K562 (cell line): Measurements from ENCODE around the gene RASGRP4. TPM values are rescaled to one million over a fixed set of nuclear protein-coding genes. Genes with fewer than 3 reads are reported as not detected.

Experiments used
- ATAC-seq: fragments of 200-7000 bp; cut with Tn5 transposase; 3 replicates; pipeline ENCODE4 v1.9.1; 2020; ENCODE audit warnings: moderate library complexity
- BruUV-seq: library from RNA; stranded (reverse); fragments of 400-500 nt; replicated peaks from 2 replicates; lab custom pipeline; 2021; lab: Mats Ljungman, UMichigan
- CTCF ChIA-PET: fragments of 300-600 bp; formaldehyde crosslinking; extraction: SDS; loops from one replicate; lab custom pipeline; 2021; ENCODE audit warnings: low intra/inter-chr PET ratio; lab: Yijun Ruan, JAX
- POLR2A ChIA-PET: fragments of 300-600, 350-650 bp; sonication (Branson Sonifier 250); formaldehyde crosslinking; extraction: SDS; loops from one replicate; lab custom pipeline; 2021; ENCODE audit warnings: antibody characterized with exemption, inconsistent platforms; lab: Yijun Ruan, JAX
- DNase-seq, 4 experiments: peaks; one replicate each; pipeline versions ENCODE4 v3.0.0 to v3.0.0-alpha.2; 2011 to 2018; ENCODE audit warnings: low spot score in 3 of 4, mixed read lengths in 3 of 4; ENCODE audit errors: extremely low read depth in 1 of 4
- FAIRE-seq: peaks from 2 replicates; lab custom pipeline; 2011; peaks lifted over from hg19 to GRCh38; lab: Jason Lieb, UNC
- H2AFZ ChIP-seq: 2 replicates; pipeline ENCODE4 v1.6.0; 2011; ENCODE audit warnings: low read depth, low read length, control low read depth, inconsistent platforms
- H3K27ac ChIP-seq: fragments of 200-600 bp; 3 replicates; pipeline ENCODE4 v1.8.0; 2011; ENCODE audit warnings: low read depth, mild to moderate bottlenecking, control low read depth, inconsistent platforms, low read length, moderate library complexity, mixed read lengths; ENCODE audit errors: extremely low read depth
- H3K27me3 ChIP-seq, 2 experiments: fragments of 300-600 bp in 1 of 2; 2 replicates in 1 of 2; 3 replicates in 1 of 2; pipeline versions ENCODE4 v1.6.0 to v1.8.0; 2011; ENCODE audit warnings: inconsistent platforms in 2 of 2, low read length in 2 of 2, mild to moderate bottlenecking in 1 of 2, mixed read lengths in 1 of 2, moderate library complexity in 1 of 2; ENCODE audit not compliant: control insufficient read depth in 2 of 2, insufficient read depth in 2 of 2
- H3K36me3 ChIP-seq: fragments of 300-600 bp; 3 replicates; pipeline ENCODE4 v1.8.0; 2011; ENCODE audit warnings: mild to moderate bottlenecking, low read length, inconsistent platforms; ENCODE audit not compliant: control insufficient read depth, insufficient read depth
- H3K4me1 ChIP-seq, 2 experiments: fragments of 200-600 bp in 1 of 2; replicated peaks in 1 of 2; 2 replicates in 1 of 2; 3 replicates in 1 of 2; pipeline versions ENCODE4 v1.5.1 to v1.8.0; 2011; ENCODE audit warnings: inconsistent platforms in 2 of 2, low read length in 2 of 2, mild to moderate bottlenecking in 1 of 2, mixed read lengths in 1 of 2, moderate library complexity in 1 of 2; ENCODE audit not compliant: control insufficient read depth in 2 of 2, insufficient read depth in 2 of 2
- H3K4me2 ChIP-seq: 2 replicates; pipeline ENCODE4 v1.6.1; 2011; ENCODE audit warnings: low read length, control low read depth, inconsistent platforms, mixed read lengths; ENCODE audit not compliant: insufficient read depth
- H3K4me3 ChIP-seq: fragments of 200-600 bp; sonication (generic), shearing (Covaris generic); 2 replicates; pipeline ENCODE4 v1.5.1; 2016; ENCODE audit warnings: control low read depth, inconsistent platforms
- H3K79me2 ChIP-seq: fragments of 200-600 bp; 3 replicates; pipeline ENCODE4 v1.8.0; 2011; ENCODE audit warnings: low read length, inconsistent platforms; ENCODE audit not compliant: control insufficient read depth, insufficient read depth
- H3K9ac ChIP-seq, 2 experiments: 2 replicates each; pipeline versions ENCODE4 v1.6.0 to v1.6.1; 2011; ENCODE audit warnings: low read depth in 2 of 2, low read length in 2 of 2, control low read depth in 1 of 2, inconsistent platforms in 1 of 2, mild to moderate bottlenecking in 1 of 2, mixed read lengths in 1 of 2; ENCODE audit not compliant: insufficient read depth in 1 of 2
- H3K9me1 ChIP-seq: one replicate; pipeline ENCODE4 v1.6.0; 2011; ENCODE audit warnings: inconsistent platforms, mild to moderate bottlenecking, low read length, moderate library complexity; ENCODE audit not compliant: control insufficient read depth, insufficient read depth
- H3K9me3 ChIP-seq: replicated peaks from 2 replicates; pipeline ENCODE4 v1.5.1; 2011; ENCODE audit warnings: low read depth, low read length, inconsistent platforms; ENCODE audit not compliant: control insufficient read depth, insufficient read depth
- H4K20me1 ChIP-seq: replicated peaks from 2 replicates; pipeline ENCODE4 v1.6.1; 2011; ENCODE audit warnings: low read length, inconsistent platforms, mixed read lengths; ENCODE audit not compliant: control insufficient read depth, insufficient read depth
- ZNF12 ChIP-seq: sonication (generic); formaldehyde crosslinking; IDR thresholded peaks from 2 replicates; pipeline ENCODE4 v1.4.0; 2020; ENCODE audit warnings: mild to moderate bottlenecking, missing genetic modification reagents
- WGBS: fragments of 100-300 bp; shearing (Covaris generic); methylation state at CpG from one replicate; pipeline ENCODE4 v1.1.6; 2016; ENCODE audit warnings: low coverage, mixed read lengths; ENCODE audit not compliant: insufficient coverage; ENCODE audit errors: missing lambda C conversion rate; 5-methylcytosine and 5-hydroxymethylcytosine counted together
- in situ Hi-C: fragments of 300-500 bp; cut with MboI; formaldehyde crosslinking; loops from 4 replicates; pipeline ENCODE4 v1.15.0; 2018; ENCODE audit warnings: inconsistent platforms, mixed read lengths
- intact Hi-C: fragments of 100-400 bp; cut with micrococcal nuclease; formaldehyde crosslinking; loops from 2 replicates; pipeline ENCODE4 v1.14.2; 2022
- polyA plus RNA-seq, 8 experiments: library from polyadenylated mRNA; depleted of rRNA in 4 of 8; stranded (reverse) in 5 of 8; unstranded in 3 of 8; fragments of >200 nt; fragmentation: Nextera tagmentation in 2 of 8; fragmentation: Illumina TruSeq in 1 of 8; extraction: Ambion mirVana in 2 of 8; extraction: Trizol in 1 of 8; gene quantifications; 2 replicates each; pipeline versions ENCODE4 v1.2.1 to v1.2.3, GENCODE V29; 2011 to 2014; ENCODE audit warnings: inconsistent platforms in 1 of 8, missing spikeins in 1 of 8
- total RNA-seq, 7 experiments: library from RNA; depleted of rRNA in 6 of 7; stranded (reverse); fragments of >200 nt in 6 of 7; fragmentation: Illumina TruSeq in 2 of 7; extraction: Trizol in 2 of 7; gene quantifications; 2 replicates each; pipeline versions ENCODE4 v1.2.1 to v1.2.3, GENCODE V29; 2011 to 2021; ENCODE audit warnings: low replicate concordance in 1 of 7
- TF ChIP-seq, protein P1 (sequence below): sonication (generic); formaldehyde crosslinking; IDR thresholded peaks from 2 replicates; pipeline ENCODE4 v1.8.0; 2022; ENCODE audit warnings: mild to moderate bottlenecking, missing genetic modification reagents

Gene RASGRP4
- total and polyA plus RNA-seq, 9 of the 15 experiments (the other 6 are each of a cell fraction or from before 2014, with no cell fraction given): 0.39 to 4.6 (median 3.8) TPM

DNA sequence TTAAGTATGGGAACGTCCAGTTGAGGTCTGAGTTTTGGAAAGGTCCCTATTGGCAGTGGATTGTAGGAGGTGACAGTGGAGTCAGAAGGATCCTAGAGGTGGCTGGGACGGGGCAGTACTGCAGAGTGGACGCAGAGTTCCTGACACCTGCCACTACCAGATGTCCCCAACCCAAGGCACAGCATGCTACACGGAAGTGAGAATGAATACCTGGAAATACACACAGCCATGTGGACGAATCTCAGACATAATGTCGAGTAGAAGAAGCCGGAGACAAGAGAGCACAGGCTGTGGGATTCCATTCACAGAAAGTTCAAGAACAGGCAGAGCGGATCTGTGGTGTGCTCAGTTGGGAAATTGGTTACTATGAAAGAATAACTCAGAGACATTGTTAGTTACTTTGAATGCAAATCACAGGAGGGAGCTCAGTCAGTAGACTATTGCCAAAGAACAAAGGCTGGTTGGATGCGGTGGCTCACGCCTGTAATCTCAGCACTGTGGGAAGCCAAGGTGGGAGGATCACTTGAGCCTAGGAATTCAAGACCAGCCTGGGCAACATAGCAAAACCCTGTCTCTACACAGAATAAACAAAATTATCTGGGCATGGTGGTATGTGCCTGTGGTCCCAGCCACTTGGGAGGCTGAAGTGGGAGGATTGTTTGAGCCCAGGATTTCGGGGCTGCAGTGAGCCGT is 44.9 kb upstream of the RASGRP4 start:
- no TSS peak for BruUV-seq
- no peak overlapping the region for H3K4me3 ChIP-seq
- no peak for TF ChIP-seq ZNF12
- TF ChIP-seq, protein P1, sequence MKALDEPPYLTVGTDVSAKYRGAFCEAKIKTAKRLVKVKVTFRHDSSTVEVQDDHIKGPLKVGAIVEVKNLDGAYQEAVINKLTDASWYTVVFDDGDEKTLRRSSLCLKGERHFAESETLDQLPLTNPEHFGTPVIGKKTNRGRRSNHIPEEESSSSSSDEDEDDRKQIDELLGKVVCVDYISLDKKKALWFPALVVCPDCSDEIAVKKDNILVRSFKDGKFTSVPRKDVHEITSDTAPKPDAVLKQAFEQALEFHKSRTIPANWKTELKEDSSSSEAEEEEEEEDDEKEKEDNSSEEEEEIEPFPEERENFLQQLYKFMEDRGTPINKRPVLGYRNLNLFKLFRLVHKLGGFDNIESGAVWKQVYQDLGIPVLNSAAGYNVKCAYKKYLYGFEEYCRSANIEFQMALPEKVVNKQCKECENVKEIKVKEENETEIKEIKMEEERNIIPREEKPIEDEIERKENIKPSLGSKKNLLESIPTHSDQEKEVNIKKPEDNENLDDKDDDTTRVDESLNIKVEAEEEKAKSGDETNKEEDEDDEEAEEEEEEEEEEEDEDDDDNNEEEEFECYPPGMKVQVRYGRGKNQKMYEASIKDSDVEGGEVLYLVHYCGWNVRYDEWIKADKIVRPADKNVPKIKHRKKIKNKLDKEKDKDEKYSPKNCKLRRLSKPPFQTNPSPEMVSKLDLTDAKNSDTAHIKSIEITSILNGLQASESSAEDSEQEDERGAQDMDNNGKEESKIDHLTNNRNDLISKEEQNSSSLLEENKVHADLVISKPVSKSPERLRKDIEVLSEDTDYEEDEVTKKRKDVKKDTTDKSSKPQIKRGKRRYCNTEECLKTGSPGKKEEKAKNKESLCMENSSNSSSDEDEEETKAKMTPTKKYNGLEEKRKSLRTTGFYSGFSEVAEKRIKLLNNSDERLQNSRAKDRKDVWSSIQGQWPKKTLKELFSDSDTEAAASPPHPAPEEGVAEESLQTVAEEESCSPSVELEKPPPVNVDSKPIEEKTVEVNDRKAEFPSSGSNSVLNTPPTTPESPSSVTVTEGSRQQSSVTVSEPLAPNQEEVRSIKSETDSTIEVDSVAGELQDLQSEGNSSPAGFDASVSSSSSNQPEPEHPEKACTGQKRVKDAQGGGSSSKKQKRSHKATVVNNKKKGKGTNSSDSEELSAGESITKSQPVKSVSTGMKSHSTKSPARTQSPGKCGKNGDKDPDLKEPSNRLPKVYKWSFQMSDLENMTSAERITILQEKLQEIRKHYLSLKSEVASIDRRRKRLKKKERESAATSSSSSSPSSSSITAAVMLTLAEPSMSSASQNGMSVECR: no peak
- H3K9me1 ChIP-seq: no peaks in the 10 kb centered on the region
- CTCF ChIA-PET: no interaction called here
- no peaks in the 10 kb centered on the region for H3K9me3 ChIP-seq
- DNase-seq: no peak
- no peaks in the 10 kb centered on the region for H4K20me1 ChIP-seq
- peaks cover 33% of the 10 kb centered on the region; the same call in 1 of the 3 replicates for H3K36me3 ChIP-seq
- 61% methylated on average over 12 of the region's 12 CpGs for WGBS
- no peaks in the 10 kb centered on the region for H3K79me2 ChIP-seq
- H3K27ac ChIP-seq: no peak overlapping the region
- ATAC-seq: no peak
- no peaks in the 10 kb centered on the region for H3K27me3 ChIP-seq
- H2AFZ ChIP-seq: no peak overlapping the region
- POLR2A ChIA-PET: no interaction called here
- in situ Hi-C loops (no loop called here), intact Hi-C loops (no loop called here)
- H3K4me1 ChIP-seq: peaks cover 0 to 7% of the 10 kb centered on the region in 2 experiments; a peak in 1 of 5 replicates
- FAIRE-seq: no peak
- no peak overlapping the region for H3K9ac ChIP-seq
- H3K4me2 ChIP-seq: no peak overlapping the region
